CD14-positive monocyte (primary cell): Measurements from ENCODE around the gene MIPEP. TPM values are rescaled to one million over a fixed set of nuclear protein-coding genes. Genes with fewer than 3 reads are reported as not detected.

Experiments
- DNase-seq, 3 donors: peaks; one replicate each; pipeline ENCODE4 v3.0.0-alpha.2; 2011 to 2022
- H2AFZ ChIP-seq: 2 replicates; pipeline ENCODE4 v1.6.0; 2012; ENCODE audit warnings: mild to moderate bottlenecking, low read depth, low read length, inconsistent platforms; ENCODE audit not compliant: insufficient read depth, poor library complexity, severe bottlenecking
- H3K27ac ChIP-seq, 2 donors: 1 replicate in 1 of 2; 2 replicates in 1 of 2; pipeline ENCODE4 v1.5.1; 2012 to 2013; ENCODE audit warnings: low read length in 2 of 2, control low read depth in 1 of 2, inconsistent platforms in 1 of 2, low read depth in 1 of 2, mild to moderate bottlenecking in 1 of 2
- H3K27me3 ChIP-seq, 2 donors: one replicate each; pipeline versions ENCODE4 v1.6.0 to v1.6.1; 2011 to 2013; ENCODE audit warnings: low read length in 2 of 2; ENCODE audit not compliant: control insufficient read depth in 2 of 2, insufficient read depth in 2 of 2
- H3K36me3 ChIP-seq, 2 donors: replicated peaks in 1 of 2; 1 replicate in 1 of 2; 2 replicates in 1 of 2; pipeline versions ENCODE4 v1.5.1 to v1.6.1; 2012 to 2013; ENCODE audit warnings: low read length in 2 of 2, control low read depth in 1 of 2, inconsistent platforms in 1 of 2, mild to moderate bottlenecking in 1 of 2; ENCODE audit not compliant: insufficient read depth in 2 of 2, control insufficient read depth in 1 of 2
- H3K4me1 ChIP-seq, 2 donors: 1 replicate in 1 of 2; 2 replicates in 1 of 2; pipeline versions ENCODE4 v1.5.1 to v1.6.1; 2012 to 2013; ENCODE audit warnings: low read length in 2 of 2, control low read depth in 1 of 2, inconsistent platforms in 1 of 2, mild to moderate bottlenecking in 1 of 2, moderate library complexity in 1 of 2; ENCODE audit not compliant: insufficient read depth in 2 of 2, control insufficient read depth in 1 of 2
- H3K4me2 ChIP-seq: replicated peaks from 2 replicates; pipeline ENCODE3; 2012; ENCODE audit warnings: low read length, moderate library complexity, mild to moderate bottlenecking; ENCODE audit not compliant: poor library complexity, severe bottlenecking; ENCODE audit errors: extremely low read depth
- H3K4me3 ChIP-seq, 3 experiments: fragments of 200-600 bp in 1 of 3; sonication (generic) in 1 of 3; replicated peaks in 1 of 3; 1 replicate in 2 of 3; 2 replicates in 1 of 3; pipeline ENCODE4 v1.5.1; 2011 to 2013; ENCODE audit warnings: low read length in 3 of 3, mild to moderate bottlenecking in 3 of 3, control low read depth in 2 of 3, low read depth in 2 of 3, inconsistent platforms in 1 of 3, moderate library complexity in 1 of 3
- H3K79me2 ChIP-seq: 2 replicates; pipeline ENCODE4 v1.6.0; 2012; ENCODE audit warnings: mild to moderate bottlenecking, control low read depth, inconsistent platforms, low read length, moderate library complexity; ENCODE audit not compliant: insufficient read depth
- H3K9ac ChIP-seq: 2 replicates; pipeline ENCODE4 v1.6.0; 2017; ENCODE audit warnings: low read length, mild to moderate bottlenecking; ENCODE audit not compliant: insufficient read depth, poor library complexity, severe bottlenecking
- H3K9me3 ChIP-seq, 2 donors: replicated peaks in 1 of 2; 1 replicate in 1 of 2; 2 replicates in 1 of 2; pipeline versions ENCODE4 v1.5.1 to v1.6.1; 2012 to 2013; ENCODE audit warnings: low read length in 2 of 2, control low read depth in 1 of 2; ENCODE audit not compliant: control insufficient read depth in 1 of 2, insufficient read depth in 1 of 2
- H4K20me1 ChIP-seq: 2 replicates; pipeline ENCODE4 v1.6.0; 2012; ENCODE audit warnings: mild to moderate bottlenecking, low read length, control low read depth, moderate library complexity; ENCODE audit not compliant: insufficient read depth
- H3K27ac Mint-ChIP-seq, 7 donors: one replicate each; pipeline ENCODE4 v1.8.0; 2020; ENCODE audit warnings: mild to moderate bottlenecking in 7 of 7, mixed read lengths in 7 of 7, moderate library complexity in 6 of 7, inconsistent platforms in 2 of 7
- H3K27me3 Mint-ChIP-seq, 3 donors: one replicate each; pipeline ENCODE4 v1.8.0; 2021 to 2022; ENCODE audit warnings: low read depth in 3 of 3, mild to moderate bottlenecking in 3 of 3, mixed read lengths in 3 of 3, moderate library complexity in 3 of 3, inconsistent platforms in 1 of 3
- H3K36me3 Mint-ChIP-seq, 2 donors: one replicate each; pipeline ENCODE4 v1.8.0; 2020; ENCODE audit warnings: mixed read lengths in 2 of 2, inconsistent platforms in 1 of 2, mild to moderate bottlenecking in 1 of 2
- H3K4me1 Mint-ChIP-seq: one replicate; pipeline ENCODE4 v1.8.0; 2020; ENCODE audit warnings: mild to moderate bottlenecking, mixed read lengths
- H3K4me3 Mint-ChIP-seq, 2 donors: one replicate each; pipeline ENCODE4 v1.8.0; 2020; ENCODE audit warnings: mild to moderate bottlenecking in 2 of 2, mixed read lengths in 2 of 2, moderate library complexity in 1 of 2
- H3K9me3 Mint-ChIP-seq, 7 donors: one replicate each; pipeline ENCODE4 v1.8.0; 2020 to 2022; ENCODE audit warnings: mixed read lengths in 7 of 7, mild to moderate bottlenecking in 6 of 7, moderate library complexity in 6 of 7, inconsistent platforms in 2 of 7
- CTCF ChIP-seq: fragments of 200-600 bp; IDR thresholded peaks from one replicate; pipeline ENCODE4 v1.8.0; 2022; ENCODE audit warnings: antibody characterized with exemption, mild to moderate bottlenecking
- WGBS: methylation state at CpG from one replicate; pipeline ENCODE4 v1.1.5; 2013; ENCODE audit warnings: missing lambda C conversion rate; ENCODE audit not compliant: insufficient coverage; 5-methylcytosine and 5-hydroxymethylcytosine counted together
- intact Hi-C, 2 donors: fragments of 100-400 bp; cut with micrococcal nuclease; formaldehyde crosslinking; loops; one replicate each; pipeline versions ENCODE4 v1.15.0 to v1.15.1; 2023
- polyA plus RNA-seq, 3 donors: library from polyadenylated mRNA; depleted of rRNA in 1 of 3; unstranded in 2 of 3; stranded (reverse) in 1 of 3; fragments of 300-500 nt in 2 of 3; fragments of >200 nt in 1 of 3; fragmentation: Illumina TruSeq in 2 of 3; gene quantifications; 1 replicate in 2 of 3; 2 replicates in 1 of 3; pipeline ENCODE4 v1.2.3, GENCODE V29; 2012 to 2021

Gene MIPEP
- polyA plus RNA-seq, 3 donors: 1.2 to 9.9 (median 7.7) TPM

GRCh38 chr13:23799945-23800344 lies 89.3 kb downstream of the MIPEP start:
- Histone ChIP-seq H3K9me3 (no peaks in the 10 kb centered on the region), H3K27ac (no peak overlapping the region), H3K4me3 (no peak overlapping the region), H3K27me3 (no peaks in the 10 kb centered on the region), H3K36me3 (no peaks in the 10 kb centered on the region), H4K20me1 (no peaks in the 10 kb centered on the region), H3K9ac (no peak overlapping the region), H3K4me1 (no peaks in the 10 kb centered on the region), H2AFZ (no peak overlapping the region), H3K4me2 (no peak overlapping the region), H3K79me2 (no peaks in the 10 kb centered on the region)
- WGBS: no CpG with 5 or more reads among the region's 1 CpG
- H3K27me3 Mint-ChIP-seq: peaks cover 0 to 1% (median 0%) of the 10 kb centered on the region in 3 donors
- no peak overlapping the region for H3K27ac Mint-ChIP-seq
- intact Hi-C loops: no loop called here
- peaks cover 0 to 9% (median 3%) of the 10 kb centered on the region in 7 donors for H3K9me3 Mint-ChIP-seq
- peaks cover 0 to 21% of the 10 kb centered on the region in 2 donors for H3K36me3 Mint-ChIP-seq
- no peaks in the 10 kb centered on the region for H3K4me1 Mint-ChIP-seq
- no peak overlapping the region for H3K4me3 Mint-ChIP-seq
- no peak for DNase-seq
- no peak for TF ChIP-seq CTCF

DNA sequence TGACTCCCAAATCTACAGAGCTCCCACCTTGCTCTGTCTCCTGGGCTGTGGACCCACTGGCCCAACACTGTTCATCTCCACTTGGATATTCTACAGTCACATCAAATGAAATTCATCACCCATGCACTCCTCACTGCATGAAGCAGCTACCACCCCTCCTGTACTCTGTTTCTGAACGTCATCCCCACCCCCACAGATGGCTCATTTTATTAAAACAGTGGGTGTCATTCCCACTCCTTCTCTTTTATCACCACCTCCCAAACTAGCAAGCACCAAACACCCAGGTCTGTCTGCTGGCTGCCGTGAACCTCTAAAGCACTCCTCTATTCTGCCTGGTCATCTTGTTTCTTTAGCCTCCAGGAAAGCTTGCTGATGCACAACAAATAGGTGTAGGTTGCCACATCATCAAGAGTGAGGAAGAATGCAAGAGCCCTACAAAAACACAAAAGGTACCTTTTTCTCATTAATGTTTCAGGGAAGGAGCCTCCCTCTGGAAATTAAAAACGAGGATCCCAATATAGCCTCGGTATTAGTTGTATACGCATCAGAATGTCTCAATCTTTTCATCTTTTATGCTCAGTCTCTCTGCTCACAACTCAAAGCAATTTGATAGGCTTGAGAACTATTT lies 91.8 kb downstream of the MIPEP start:
- Mint-ChIP-seq H3K27me3 (no peaks in the 10 kb centered on the region), H3K4me1 (no peaks in the 10 kb centered on the region), H3K4me3 (no peak overlapping the region), H3K9me3 (peaks cover 0 to 9% (median 3%) of the 10 kb centered on the region in 7 donors), H3K27ac (no peak overlapping the region), H3K36me3 (peaks cover 0 to 19% of the 10 kb centered on the region in 2 donors)
- intact Hi-C loops: no loop called here
- Histone ChIP-seq H3K4me1 (no peaks in the 10 kb centered on the region), H2AFZ (no peak overlapping the region), H3K9ac (no peak overlapping the region), H3K79me2 (no peaks in the 10 kb centered on the region), H3K27me3 (no peaks in the 10 kb centered on the region), H3K4me3 (no peak overlapping the region), H3K27ac (no peak overlapping the region), H3K4me2 (no peak overlapping the region), H3K9me3 (no peaks in the 10 kb centered on the region), H3K36me3 (no peaks in the 10 kb centered on the region), H4K20me1 (no peaks in the 10 kb centered on the region)
- no peak for TF ChIP-seq CTCF
- DNase-seq: no peak
- WGBS: 93% methylated on average over 2 of the region's 5 CpGs
